GM19324 (cell line): Measurements from ENCODE around the gene ZSCAN30.
A peak's percentile ranks its signal among the peaks of the same experiment; 100 is the strongest.
"Not testable (repeated sequence)": the region's sequence is repeated elsewhere in the genome, so short reads cannot be mapped to it uniquely, and the experiment has no call there.

Experiments used
- ATAC-seq: cut with Tn5 transposase; IDR thresholded peaks from one replicate; pipeline ENCODE4 v1.9.1; 2021; ENCODE audit warnings: mild to moderate bottlenecking, moderate library complexity; ENCODE audit not compliant: unreplicated experiment, low FRiP score

The ZSCAN30 gene

DNA sequence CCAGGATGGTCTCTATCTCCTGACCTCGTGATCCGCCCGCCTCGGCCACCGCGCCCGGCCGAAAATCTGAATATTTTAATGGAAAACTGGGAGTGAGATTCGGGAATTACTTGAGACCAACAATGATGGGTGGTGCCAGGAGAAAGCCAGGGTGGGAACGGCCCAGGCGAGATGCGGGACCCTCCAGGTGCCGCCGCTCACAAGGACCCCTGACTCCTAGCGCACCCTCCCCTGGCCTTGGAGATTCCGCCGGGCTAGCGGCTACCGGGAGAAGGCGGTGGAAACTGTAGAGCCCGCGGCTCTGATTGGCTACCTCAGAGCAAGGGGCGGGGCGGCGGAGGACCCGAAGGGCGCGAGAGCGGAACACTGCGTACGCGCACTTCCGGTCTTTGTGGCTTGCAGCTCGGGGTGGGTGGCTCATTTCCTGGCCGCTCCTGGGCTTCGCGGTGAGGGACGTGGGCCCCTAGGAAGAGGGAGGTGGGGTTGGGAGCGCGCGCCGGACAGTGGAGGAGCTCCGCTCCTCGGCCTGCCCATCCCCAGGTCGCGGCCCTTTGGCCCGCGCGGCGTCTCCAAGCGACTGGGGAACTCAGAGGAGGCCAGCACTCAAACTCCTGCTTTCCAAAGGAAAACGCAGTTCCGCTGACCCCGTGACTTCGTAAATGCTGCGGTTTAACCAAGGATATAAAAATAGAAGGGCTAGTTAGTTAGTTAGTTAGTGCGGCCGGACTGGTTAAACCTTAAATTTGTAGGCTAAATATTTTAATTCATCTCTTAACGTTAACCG, 49.2 kb downstream of the ZSCAN30 start, which contains the start of gene ZNF397:
ZNF397 (plus strand) TSS at position 371 of the 784 bp plus-strand sequence. CDS start 1,437 bp downstream, outside the sequence.
- ATAC-seq = peak; percentile 100

- ATAC-seq = no peak
Measured at GRCh38 chr18:35239314-35239713, 50.7 kb downstream of the ZSCAN30 start.

- no peak for ATAC-seq
Measured at GRCh38 chr18:35236571-35237363, 53.3 kb downstream of the ZSCAN30 start.

GRCh38 chr18:35231052-35231451, 59.0 kb downstream of the ZSCAN30 start:
- no peak for ATAC-seq

GRCh38 chr18:35227254-35227653, 62.8 kb downstream of the ZSCAN30 start:
- no peak for ATAC-seq

- no peak for ATAC-seq
Measured at GRCh38 chr18:35223797-35224196, 66.2 kb downstream of the ZSCAN30 start.

DNA sequence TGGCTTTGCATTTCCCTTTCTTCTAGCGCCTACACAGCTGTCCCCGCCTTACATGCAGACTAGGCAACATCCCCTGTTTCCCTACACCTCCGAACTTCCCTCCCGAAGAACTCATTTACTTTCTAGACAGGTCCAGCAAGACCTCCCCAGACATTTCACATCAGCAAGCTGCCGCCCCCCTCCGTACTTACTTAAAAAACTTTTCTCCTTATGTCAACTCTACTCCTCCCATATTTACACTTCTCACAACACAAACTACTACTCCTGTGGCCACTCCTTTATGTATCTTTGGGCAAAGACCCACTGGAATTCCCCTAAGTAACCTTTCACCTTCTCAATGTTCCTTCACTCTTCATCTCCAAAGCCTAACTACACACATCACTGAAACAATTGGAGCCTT, 69.6 kb downstream of the ZSCAN30 start:
- ATAC-seq = no peak

GRCh38 chr18:35219331-35219730, 70.7 kb downstream of the ZSCAN30 start:
- not testable (repeated sequence) for ATAC-seq

- ATAC-seq = not testable (repeated sequence)
Measured at GRCh38 chr18:35216611-35217010, 73.4 kb downstream of the ZSCAN30 start.

GRCh38 chr18:35215026-35215425, 75.0 kb downstream of the ZSCAN30 start:
- ATAC-seq = no peak

DNA sequence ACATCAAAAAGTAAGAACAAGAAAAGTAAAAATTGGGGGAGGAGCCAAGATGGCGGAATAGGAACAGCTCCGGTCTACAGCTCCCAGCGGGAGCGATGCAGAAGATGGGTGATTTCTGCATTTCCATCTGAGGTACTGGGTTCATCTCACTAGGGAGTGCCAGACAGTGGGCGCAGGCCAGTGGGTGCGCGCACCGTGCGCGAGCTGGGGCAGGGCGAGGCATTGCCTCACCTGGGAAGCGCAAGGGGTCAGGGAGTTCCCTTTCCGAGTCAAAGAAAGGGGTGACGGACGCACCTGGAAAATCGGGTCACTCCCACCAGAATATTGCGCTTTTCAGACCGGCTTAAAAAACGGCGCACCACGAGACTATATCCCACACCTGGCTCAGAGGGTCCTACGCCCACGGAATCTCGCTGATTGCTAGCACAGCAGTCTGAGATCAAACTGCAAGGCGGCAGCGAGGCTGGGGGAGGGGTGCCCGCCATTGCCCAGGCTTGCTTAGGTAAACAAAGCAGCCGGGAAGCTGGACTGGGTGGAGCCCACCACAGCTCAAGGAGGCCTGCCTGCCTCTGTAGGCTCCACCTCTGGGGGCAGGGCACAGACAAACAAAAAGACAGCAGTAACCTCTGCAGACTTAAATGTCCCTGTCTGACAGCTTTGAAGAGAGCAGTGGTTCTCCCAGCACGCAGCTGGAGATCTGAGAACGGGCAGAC, 84.1 kb downstream of the ZSCAN30 start:
- not testable (repeated sequence) for ATAC-seq

GRCh38 chr18:35205199-35205712, 84.8 kb downstream of the ZSCAN30 start:
- no peak for ATAC-seq

- ATAC-seq = no peak
Measured at GRCh38 chr18:35203067-35203466, 87.0 kb downstream of the ZSCAN30 start.

DNA sequence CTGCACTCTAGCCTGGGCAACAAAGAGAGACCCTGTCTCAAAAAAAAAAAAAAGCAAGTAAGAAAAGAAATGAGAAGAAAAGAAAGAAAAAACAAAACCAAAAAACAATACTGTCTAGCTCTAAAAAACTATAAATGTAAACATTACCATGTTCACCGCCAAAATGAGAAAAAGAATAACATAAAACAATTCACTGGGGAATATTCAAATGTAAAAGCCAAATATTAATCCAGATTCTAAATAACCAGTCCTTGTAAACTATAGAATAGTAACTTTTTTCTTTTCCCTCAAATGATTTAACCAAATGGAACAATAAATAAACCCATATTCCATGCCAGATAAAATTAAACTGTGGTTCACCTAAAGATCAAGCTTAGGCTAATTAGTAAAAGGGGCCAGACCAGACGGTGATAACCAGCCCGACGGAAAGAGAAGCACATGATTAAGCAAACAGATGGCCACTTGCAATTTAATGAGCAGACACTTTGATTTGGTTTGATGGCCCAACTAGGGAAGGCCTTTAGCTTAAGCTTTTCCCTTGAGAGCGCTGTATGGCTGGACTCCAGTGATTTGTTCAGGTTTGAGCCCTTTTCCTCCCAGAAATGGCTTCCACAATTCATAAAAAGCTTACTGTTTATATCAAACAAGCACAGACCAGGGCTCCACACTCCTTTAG, 88.6 kb downstream of the ZSCAN30 start:
- no peak for ATAC-seq
